ENCODE measurements around the gene ARHGAP18. TPM values are rescaled to one million over a fixed set of nuclear protein-coding genes. Genes with fewer than 3 reads are reported as not detected.

ARHGAP18 gene
- total and polyA plus RNA-seq, 10 of the 15 experiments (the other 5 are each of a cell fraction or from before 2014, with no cell fraction given) = 18.2 to 52.2 (median 31.7) TPM

- CTCF ChIA-PET = interaction anchor here (0.7 to 14.9 kb wide), 6 partner anchors 10 to 418 kb away, joined by 3 to 411 read pairs (median 3); no protein-coding TSS in a partner anchor
- RAD21 ChIA-PET (ENCODE audit: unreplicated experiment) = interaction anchor here (0.8 to 9.1 kb wide), 2 partner anchors 114 to 124 kb away, joined by 3 to 268 read pairs; no protein-coding TSS in a partner anchor
- Histone ChIP-seq H2AFZ (ENCODE audit: control insufficient read depth, low read depth, low read length) (no peak overlapping the region), H3K27me3 (replicated peaks in 1 of 2; ENCODE audit: control insufficient read depth in 2 of 2, insufficient read depth in 2 of 2, low read length in 1 of 2) (no peaks in the 10 kb centered on the region), H3K9me3 (replicated peaks; ENCODE audit: control insufficient read depth, insufficient read depth, low read length) (no peaks in the 10 kb centered on the region; the same call in 2 of the 3 replicates), H3K79me2 (ENCODE audit: control insufficient read depth, insufficient read depth, low read length) (peaks cover 2% of the 10 kb centered on the region), H3K9ac (ENCODE audit: control insufficient read depth, insufficient read depth, low read length) (no peak overlapping the region), H3K4me2 (ENCODE audit: control insufficient read depth, insufficient read depth) (no peak overlapping the region), H3K4me3 (no peak overlapping the region), H4K20me1 (ENCODE audit: control insufficient read depth, insufficient read depth) (no peaks in the 10 kb centered on the region), H3K4me1 (ENCODE audit: control insufficient read depth, insufficient read depth, low read length) (peaks cover 21% of the 10 kb centered on the region), H3K36me3 (ENCODE audit: control insufficient read depth in 2 of 2, insufficient read depth in 2 of 2, low read length in 1 of 2) (peaks cover 0 to 12% of the 10 kb centered on the region in 2 experiments; a peak in 3 of 4 replicates), H3K27ac (ENCODE audit: control insufficient read depth, insufficient read depth) (no peak overlapping the region)
- FAIRE-seq = no peak
- WGBS (ENCODE audit: insufficient coverage, insufficient replicate concordance, low lambda C conversion rate, missing lambda C conversion rate) = 96% methylated on average over 2 of the region's 2 CpGs
- BruUV-seq (replicated peaks) = no TSS peak
- SMC1A ChIA-PET (ENCODE audit: uncharacterized antibody, unreplicated experiment) = interaction anchor here (0.9 to 13.0 kb wide), 7 partner anchors 19 to 171 kb away, joined by 3 to 407 read pairs (median 4); partner anchors contain the start of gene ARHGAP18
- no peak for ATAC-seq
- DNase-seq (ENCODE audit: low read depth, low spot score) = no peak
- TF ChIP-seq ZNF207 (IDR thresholded peaks at IDR 0.05; ENCODE audit: borderline replicate concordance) = no peak
- TF ChIP-seq TCF3 (IDR thresholded peaks at IDR 0.05; ENCODE audit: borderline replicate concordance, insufficient read depth, low read depth, low read length) = no peak
- TF ChIP-seq CHD2 (IDR thresholded peaks at IDR 0.05; ENCODE audit: borderline replicate concordance, low read depth, low read length) = no peak
- no peak for TF ChIP-seq PAX5 (IDR thresholded peaks at IDR 0.05; ENCODE audit: borderline replicate concordance, low read depth, low read length)
- TF ChIP-seq SKIL (IDR thresholded peaks at IDR 0.05; ENCODE audit: low read depth, poor library complexity, severe bottlenecking) = no peak
- TF ChIP-seq JUNB (IDR thresholded peaks at IDR 0.05) = no peak
- no peak for TF ChIP-seq RUNX3 (IDR thresholded peaks at IDR 0.05; ENCODE audit: low read length)
- no peak for TF ChIP-seq ZBTB33 (IDR thresholded peaks at IDR 0.05)
- no peak for TF ChIP-seq IKZF1 (conservative IDR thresholded peaks at IDR 0.05)
- TF ChIP-seq NR2C1 (IDR thresholded peaks at IDR 0.05) = no peak
- no peak for TF ChIP-seq ZZZ3 (IDR thresholded peaks at IDR 0.05; ENCODE audit: control insufficient read depth, insufficient read length, low read depth)
- no peak for TF ChIP-seq NRF1 (conservative IDR thresholded peaks at IDR 0.05; ENCODE audit: low read depth, low read length)
- TF ChIP-seq NFIC (IDR thresholded peaks at IDR 0.05; ENCODE audit: low read depth, low read length) = no peak
- no peak for TF ChIP-seq SP1 (IDR thresholded peaks at IDR 0.05; ENCODE audit: low read depth, low read length)
- TF ChIP-seq SMAD5 (IDR thresholded peaks at IDR 0.05; ENCODE audit: low read depth) = no peak
- TF ChIP-seq ATF7 (IDR thresholded peaks at IDR 0.05; ENCODE audit: low read depth) = no peak
- TF ChIP-seq HCFC1 (IDR thresholded peaks at IDR 0.05; ENCODE audit: low read length) = no peak
- TF ChIP-seq ZBTB40 (IDR thresholded peaks at IDR 0.05; ENCODE audit: borderline replicate concordance) = no peak
- POLR2A ChIA-PET = interaction anchor here (0.6 to 0.7 kb wide), 2 partner anchors 68 to 281 kb away, joined by 3 to 5 read pairs; no protein-coding TSS in a partner anchor
- in situ Hi-C loops (cut with MboI) (no loop called here), intact Hi-C loops (cut with micrococcal nuclease; ENCODE audit: unreplicated experiment) (no loop called here)
Measured at GRCh38 chr6:129603741-129604140, 106.2 kb downstream of the ARHGAP18 start.

Measured in GM12878 (cell line).